Adipocyte (in vitro differentiated cells): ENCODE measurements around the gene FAM163B.

Experiments used
- DNase-seq: peaks from one replicate; pipeline ENCODE4 v3.0.0-alpha.2; 2015; ENCODE audit warnings: low read depth
- H3K27me3 ChIP-seq: replicated peaks from 2 replicates; pipeline ENCODE4 v1.7.0; 2013; ENCODE audit warnings: mild to moderate bottlenecking, low read length, moderate library complexity; ENCODE audit not compliant: control insufficient read depth, insufficient read depth
- H3K36me3 ChIP-seq: 2 replicates; pipeline ENCODE4 v1.7.0; 2013; ENCODE audit warnings: low read length, mild to moderate bottlenecking, moderate library complexity; ENCODE audit not compliant: control insufficient read depth, insufficient read depth, severe bottlenecking
- H3K4me1 ChIP-seq: 2 replicates; pipeline ENCODE4 v1.7.0; 2013; ENCODE audit warnings: mild to moderate bottlenecking, low read length, moderate library complexity; ENCODE audit not compliant: control insufficient read depth, insufficient read depth
- H3K4me3 ChIP-seq: 2 replicates; pipeline ENCODE4 v1.7.0; 2013; ENCODE audit warnings: mild to moderate bottlenecking, low read length, moderate library complexity
- H3K9ac ChIP-seq: 2 replicates; pipeline ENCODE4 v1.7.0; 2013; ENCODE audit warnings: mild to moderate bottlenecking, low read length, moderate library complexity
- H3K9me3 ChIP-seq: 2 replicates; pipeline ENCODE4 v1.7.0; 2013; ENCODE audit warnings: mild to moderate bottlenecking, low read length, moderate library complexity; ENCODE audit not compliant: control insufficient read depth

Gene FAM163B

GRCh38 chr9:133584559-133585476 lies 24.4 kb downstream of the FAM163B start:
- H3K9ac ChIP-seq: no peak overlapping the region
- no peaks in the 10 kb centered on the region for H3K9me3 ChIP-seq
- H3K4me3 ChIP-seq: no peak overlapping the region
- no peaks in the 10 kb centered on the region for H3K4me1 ChIP-seq
- H3K27me3 ChIP-seq: peaks cover 80% of the 10 kb centered on the region
- no peak for DNase-seq
- H3K36me3 ChIP-seq: no peaks in the 10 kb centered on the region

- no peak for DNase-seq
- Histone ChIP-seq H3K9me3 (no peaks in the 10 kb centered on the region), H3K9ac (no peak overlapping the region), H3K4me1 (no peaks in the 10 kb centered on the region), H3K4me3 (no peak overlapping the region), H3K36me3 (no peaks in the 10 kb centered on the region), H3K27me3 (peaks cover 74% of the 10 kb centered on the region)
Measured at GRCh38 chr9:133584167-133584558, 25.0 kb downstream of the FAM163B start.

- no peak for DNase-seq
- Histone ChIP-seq H3K9me3 (no peaks in the 10 kb centered on the region), H3K9ac (no peak overlapping the region), H3K36me3 (no peaks in the 10 kb centered on the region), H3K4me1 (no peaks in the 10 kb centered on the region), H3K4me3 (no peak overlapping the region), H3K27me3 (peaks cover 70% of the 10 kb centered on the region)
Measured at GRCh38 chr9:133583586-133583985, 25.6 kb downstream of the FAM163B start.

GRCh38 chr9:133583111-133583510 lies 26.1 kb downstream of the FAM163B start:
- H3K27me3 ChIP-seq: peaks cover 71% of the 10 kb centered on the region
- H3K36me3 ChIP-seq: no peaks in the 10 kb centered on the region
- no peak overlapping the region for H3K9ac ChIP-seq
- H3K4me3 ChIP-seq: no peak overlapping the region
- no peak for DNase-seq
- H3K9me3 ChIP-seq: no peaks in the 10 kb centered on the region
- H3K4me1 ChIP-seq: no peaks in the 10 kb centered on the region

GRCh38 chr9:133582501-133583045 lies 26.6 kb downstream of the FAM163B start:
- Histone ChIP-seq H3K4me3 (no peak overlapping the region), H3K9ac (no peak overlapping the region), H3K36me3 (no peaks in the 10 kb centered on the region), H3K9me3 (no peaks in the 10 kb centered on the region), H3K4me1 (no peaks in the 10 kb centered on the region), H3K27me3 (peaks cover 75% of the 10 kb centered on the region)
- DNase-seq: no peak

GRCh38 chr9:133581513-133582343 lies 27.5 kb downstream of the FAM163B start:
- Histone ChIP-seq H3K9me3 (no peaks in the 10 kb centered on the region), H3K9ac (no peak overlapping the region), H3K27me3 (peaks cover 70% of the 10 kb centered on the region), H3K4me1 (no peaks in the 10 kb centered on the region), H3K36me3 (no peaks in the 10 kb centered on the region), H3K4me3 (no peak overlapping the region)
- no peak for DNase-seq

- no peak overlapping the region for H3K9ac ChIP-seq
- peaks cover 69% of the 10 kb centered on the region for H3K27me3 ChIP-seq
- H3K4me1 ChIP-seq: no peaks in the 10 kb centered on the region
Measured at GRCh38 chr9:133581011-133581410, 28.2 kb downstream of the FAM163B start.

GRCh38 chr9:133580419-133580738 lies 28.8 kb downstream of the FAM163B start:
- Histone ChIP-seq H3K9ac (no peak overlapping the region), H3K36me3 (no peaks in the 10 kb centered on the region), H3K4me3 (no peak overlapping the region), H3K9me3 (no peaks in the 10 kb centered on the region), H3K4me1 (no peaks in the 10 kb centered on the region), H3K27me3 (peaks cover 69% of the 10 kb centered on the region)
- no peak for DNase-seq

More at GRCh38 chr9:133581011-133581410, 28.2 kb downstream of the FAM163B start:
- H3K9me3 ChIP-seq: no peaks in the 10 kb centered on the region
- no peak for DNase-seq
- H3K36me3 ChIP-seq: no peaks in the 10 kb centered on the region
- no peak overlapping the region for H3K4me3 ChIP-seq

GRCh38 chr9:133579601-133580418 lies 29.4 kb downstream of the FAM163B start:
- Histone ChIP-seq H3K4me1 (no peaks in the 10 kb centered on the region), H3K4me3 (no peak overlapping the region), H3K9ac (no peak overlapping the region), H3K27me3 (peaks cover 67% of the 10 kb centered on the region), H3K9me3 (no peaks in the 10 kb centered on the region), H3K36me3 (no peaks in the 10 kb centered on the region)
- DNase-seq: no peak

GRCh38 chr9:133578524-133579441 lies 30.4 kb downstream of the FAM163B start:
- peaks cover 61% of the 10 kb centered on the region for H3K27me3 ChIP-seq
- H3K4me3 ChIP-seq: no peak overlapping the region
- H3K4me1 ChIP-seq: no peaks in the 10 kb centered on the region
- H3K9ac ChIP-seq: no peak overlapping the region
- DNase-seq: no peak
- no peaks in the 10 kb centered on the region for H3K36me3 ChIP-seq
- H3K9me3 ChIP-seq: no peaks in the 10 kb centered on the region
